Measurements from ENCODE around the gene CRELD2. TPM values are rescaled to one million over a fixed set of nuclear protein-coding genes. Genes with fewer than 3 reads are reported as not detected.

The CRELD2 gene
- total and polyA plus RNA-seq, 2 of the 13 experiments (the other 11 are each of a cell fraction or from before 2014, with no cell fraction given), result 17.2 to 44.7 TPM

GRCh38 chr22:49964136-49965090, 46.0 kb downstream of the CRELD2 start:
- FAIRE-seq (no peak), ATAC-seq (no peak), DNase-seq (ENCODE audit: low spot score) (no peak)
- WGBS (ENCODE audit: low lambda C conversion rate), result 71% methylated on average over 12 of the region's 19 CpGs
- peak overlapping the region; percentile 24 for H3K27ac ChIP-seq (ENCODE audit: extremely low read length, insufficient read depth, low read length)
- H3K4me3 ChIP-seq (replicated peaks in 1 of 3; ENCODE audit: insufficient read depth in 1 of 3, low read depth in 2 of 3, low read length in 3 of 3), result peak overlapping the region; percentile 65 to 99 (median 97)
- H3K36me3 ChIP-seq (replicated peaks in 1 of 2; ENCODE audit: control insufficient read depth in 1 of 2, insufficient read depth in 2 of 2, low read length in 2 of 2), result peaks cover 9 to 23% of the 10 kb centered on the region in 2 experiments
- no peak overlapping the region for H2AFZ ChIP-seq (ENCODE audit: low read length)
- peaks cover 35% of the 10 kb centered on the region for H3K79me2 ChIP-seq (ENCODE audit: insufficient read depth, low read length)
- ChIA-PET CTCF (ENCODE audit: low intra/inter-chr PET ratio, low total read pairs) (no interaction called here), POLR2A (interaction anchor here (0.9 to 16.4 kb wide), 4 partner anchors 13 to 31 kb away, joined by 3 to 722 read pairs (median 56); partner anchors contain the start of gene PIM3)
- intact Hi-C loops (cut with micrococcal nuclease; ENCODE audit: unreplicated experiment), result loop anchor here (5.0 kb wide), 1 partner anchor 32 kb away; no protein-coding TSS in a partner anchor
- in situ Hi-C loops (cut with HindIII; ENCODE audit: extremely low pct_ligation_motif_present, low pct_unique_long_range_greater_than_20kb), result loop anchor here (5.0 kb wide), 1 partner anchor 32 kb away; no protein-coding TSS in a partner anchor
- H4K20me1 ChIP-seq (ENCODE audit: insufficient read depth, low read length), result peaks cover 37% of the 10 kb centered on the region
- H3K27me3 ChIP-seq (ENCODE audit: control insufficient read depth in 1 of 2, insufficient read depth in 2 of 2, low read length in 2 of 2), result no peaks in the 10 kb centered on the region; a peak in 1 of 5 replicates
- peaks cover 75% of the 10 kb centered on the region for H3K4me1 ChIP-seq (ENCODE audit: insufficient read depth, low read length)
- peak overlapping the region; percentile 94 for H3K4me2 ChIP-seq (ENCODE audit: low read depth, low read length)
- BruUV-seq (replicated peaks), result no TSS peak
- no peaks in the 10 kb centered on the region for H3K9me3 ChIP-seq (ENCODE audit: low read length)
- peak overlapping the region; percentile 73; the same call in 1 of the 2 replicates for H3K9ac ChIP-seq (ENCODE audit: insufficient read depth, low read depth, low read length)
- TF ChIP-seq TEAD2 (CRISPR knock-in tag; IDR thresholded peaks at IDR 0.05) (no peak), ZNF709 (CRISPR knock-in tag; IDR thresholded peaks at IDR 0.05) (no peak), SAP130 (CRISPR knock-in tag; IDR thresholded peaks at IDR 0.05; ENCODE audit: low read depth) (0 out of 2 replicates have a peak, but pooled peaks have one; percentile 4), ZNF430 (CRISPR knock-in tag; IDR thresholded peaks at IDR 0.05) (no peak), KAT7 (CRISPR knock-in tag; IDR thresholded peaks at IDR 0.05; ENCODE audit: borderline replicate concordance) (no peak), BHLHE40 (IDR thresholded peaks at IDR 0.05; ENCODE audit: low read length) (no peak), RAD51 (IDR thresholded peaks at IDR 0.05; ENCODE audit: borderline replicate concordance) (no peak), ATF7-NPFF (CRISPR knock-in tag; IDR thresholded peaks at IDR 0.05; ENCODE audit: low read depth) (no peak), RAD21 (CRISPR knock-in tag; IDR thresholded peaks at IDR 0.05) (0 out of 2 replicates have a peak, but pooled peaks have one; percentile 11), ZC3H13 (CRISPR knock-in tag; IDR thresholded peaks at IDR 0.05) (peak; percentile 92), ZNF318 (CRISPR knock-in tag; IDR thresholded peaks at IDR 0.05) (no peak), PHF8 (CRISPR knock-in tag; IDR thresholded peaks at IDR 0.05) (no peak), NCOA1 (CRISPR knock-in tag; IDR thresholded peaks at IDR 0.05) (no peak), PHF5A (CRISPR knock-in tag; IDR thresholded peaks at IDR 0.05; ENCODE audit: low read depth, unreplicated experiment) (no peak), SSRP1 (CRISPR knock-in tag; IDR thresholded peaks at IDR 0.05) (0 out of 2 replicates have a peak, but pooled peaks have one; percentile 21), AKAP8 (CRISPR knock-in tag; IDR thresholded peaks at IDR 0.05) (0 out of 2 replicates have a peak, but pooled peaks have one; percentile 24)

Measured in HepG2 (cell line).